Neural progenitor cell (in vitro differentiated cells): ENCODE measurements around the gene CFAP69.

Experiments
- EZH2 ChIP-seq: fragments of 200-600 bp; sonication (generic); IDR thresholded peaks from 2 replicates; pipeline ENCODE4 v1.6.1; 2017; ENCODE audit warnings: antibody characterized with exemption, mild to moderate bottlenecking, moderate library complexity
- TF ChIP-seq, protein P1 (sequence below): fragments of 200-600 bp; sonication (generic); IDR thresholded peaks from 2 replicates; pipeline ENCODE4 v1.5.1; 2017; ENCODE audit warnings: antibody characterized with exemption, mild to moderate bottlenecking

DNA sequence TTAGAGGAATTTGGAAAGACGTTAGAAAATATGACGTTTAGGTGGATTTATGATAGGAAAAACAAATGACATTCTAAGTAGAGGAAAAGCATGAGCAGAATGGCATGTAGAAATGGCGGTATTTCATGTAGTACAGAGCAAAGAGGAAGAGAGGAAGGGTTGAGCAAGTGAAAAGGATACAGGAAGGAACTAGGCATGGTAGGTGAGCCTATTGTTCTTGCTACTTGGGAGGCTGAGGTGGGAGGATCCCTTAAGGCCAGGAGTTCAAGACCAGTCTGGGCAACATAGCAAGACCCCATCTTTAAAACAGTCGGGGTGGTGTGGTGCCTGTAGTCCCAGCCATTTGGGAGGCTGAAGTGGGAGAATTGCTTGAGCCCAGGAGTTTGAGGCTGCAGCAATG is 102.8 kb downstream of the CFAP69 start:
- TF ChIP-seq, protein P1, sequence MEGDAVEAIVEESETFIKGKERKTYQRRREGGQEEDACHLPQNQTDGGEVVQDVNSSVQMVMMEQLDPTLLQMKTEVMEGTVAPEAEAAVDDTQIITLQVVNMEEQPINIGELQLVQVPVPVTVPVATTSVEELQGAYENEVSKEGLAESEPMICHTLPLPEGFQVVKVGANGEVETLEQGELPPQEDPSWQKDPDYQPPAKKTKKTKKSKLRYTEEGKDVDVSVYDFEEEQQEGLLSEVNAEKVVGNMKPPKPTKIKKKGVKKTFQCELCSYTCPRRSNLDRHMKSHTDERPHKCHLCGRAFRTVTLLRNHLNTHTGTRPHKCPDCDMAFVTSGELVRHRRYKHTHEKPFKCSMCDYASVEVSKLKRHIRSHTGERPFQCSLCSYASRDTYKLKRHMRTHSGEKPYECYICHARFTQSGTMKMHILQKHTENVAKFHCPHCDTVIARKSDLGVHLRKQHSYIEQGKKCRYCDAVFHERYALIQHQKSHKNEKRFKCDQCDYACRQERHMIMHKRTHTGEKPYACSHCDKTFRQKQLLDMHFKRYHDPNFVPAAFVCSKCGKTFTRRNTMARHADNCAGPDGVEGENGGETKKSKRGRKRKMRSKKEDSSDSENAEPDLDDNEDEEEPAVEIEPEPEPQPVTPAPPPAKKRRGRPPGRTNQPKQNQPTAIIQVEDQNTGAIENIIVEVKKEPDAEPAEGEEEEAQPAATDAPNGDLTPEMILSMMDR, result no peak
- no peak for TF ChIP-seq EZH2
